ENCODE measurements around the gene POLR2E. TPM values are rescaled to one million over a fixed set of nuclear protein-coding genes. Genes with fewer than 3 reads are reported as not detected.

POLR2E gene
- total and polyA plus RNA-seq, 2 of the 13 experiments (the other 11 are each of a cell fraction or from before 2014, with no cell fraction given): 140 to 272 TPM

DNA sequence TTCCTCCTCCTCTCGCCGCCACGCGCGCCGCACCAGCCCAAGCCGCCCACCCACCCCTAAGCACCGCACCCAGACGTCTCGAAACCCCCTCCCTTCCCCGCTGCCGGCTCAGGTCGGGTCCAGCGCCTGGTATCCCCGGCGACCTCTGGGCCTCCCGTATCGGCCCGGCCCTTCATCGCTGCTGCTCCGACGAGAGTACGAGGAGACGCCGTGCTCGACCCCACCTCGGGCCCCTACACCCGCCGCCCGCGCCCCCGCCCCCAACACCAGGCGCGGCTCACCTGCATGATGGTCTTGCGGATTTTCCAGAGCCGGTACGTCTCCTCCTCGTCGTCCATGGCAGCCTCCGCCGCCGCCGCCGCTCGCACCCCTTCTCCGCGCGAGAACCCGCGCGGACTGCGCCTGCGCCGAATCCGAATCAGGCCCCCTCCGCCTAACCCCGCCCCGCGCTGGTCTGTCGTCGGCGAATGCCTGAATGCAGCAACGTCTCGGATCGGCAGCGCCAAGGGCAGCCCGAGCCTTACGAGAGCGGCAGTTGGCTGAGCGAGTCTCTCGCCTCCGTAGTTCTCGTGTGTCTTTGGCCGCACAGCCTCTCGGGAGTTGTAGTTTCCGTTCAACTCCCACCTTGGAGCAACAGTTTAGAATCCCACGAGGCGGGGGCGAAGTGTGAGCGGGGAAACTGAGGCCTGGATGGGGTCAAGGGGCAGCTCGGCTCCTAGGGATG, at the start of gene POLR2E (continued):
- TF ChIP-seq, protein P1, sequence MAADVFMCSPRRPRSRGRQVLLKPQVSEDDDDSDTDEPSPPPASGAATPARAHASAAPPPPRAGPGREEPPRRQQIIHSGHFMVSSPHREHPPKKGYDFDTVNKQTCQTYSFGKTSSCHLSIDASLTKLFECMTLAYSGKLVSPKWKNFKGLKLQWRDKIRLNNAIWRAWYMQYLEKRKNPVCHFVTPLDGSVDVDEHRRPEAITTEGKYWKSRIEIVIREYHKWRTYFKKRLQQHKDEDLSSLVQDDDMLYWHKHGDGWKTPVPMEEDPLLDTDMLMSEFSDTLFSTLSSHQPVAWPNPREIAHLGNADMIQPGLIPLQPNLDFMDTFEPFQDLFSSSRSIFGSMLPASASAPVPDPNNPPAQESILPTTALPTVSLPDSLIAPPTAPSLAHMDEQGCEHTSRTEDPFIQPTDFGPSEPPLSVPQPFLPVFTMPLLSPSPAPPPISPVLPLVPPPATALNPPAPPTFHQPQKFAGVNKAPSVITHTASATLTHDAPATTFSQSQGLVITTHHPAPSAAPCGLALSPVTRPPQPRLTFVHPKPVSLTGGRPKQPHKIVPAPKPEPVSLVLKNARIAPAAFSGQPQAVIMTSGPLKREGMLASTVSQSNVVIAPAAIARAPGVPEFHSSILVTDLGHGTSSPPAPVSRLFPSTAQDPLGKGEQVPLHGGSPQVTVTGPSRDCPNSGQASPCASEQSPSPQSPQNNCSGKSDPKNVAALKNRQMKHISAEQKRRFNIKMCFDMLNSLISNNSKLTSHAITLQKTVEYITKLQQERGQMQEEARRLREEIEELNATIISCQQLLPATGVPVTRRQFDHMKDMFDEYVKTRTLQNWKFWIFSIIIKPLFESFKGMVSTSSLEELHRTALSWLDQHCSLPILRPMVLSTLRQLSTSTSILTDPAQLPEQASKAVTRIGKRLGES (CRISPR knock-in tag; IDR thresholded peaks at IDR 0.05; ENCODE audit: borderline replicate concordance): no peak
- TF ChIP-seq ZNF564 (CRISPR knock-in tag; IDR thresholded peaks at IDR 0.05) (0 out of 2 replicates have a peak, but pooled peaks have one; percentile 41), SOX6 (IDR thresholded peaks at IDR 0.05) (no peak), SOX6 (CRISPR knock-in tag; IDR thresholded peaks at IDR 0.05) (peak; percentile 25; the same call in 1 of the 2 replicates), FOXK1 (CRISPR knock-in tag; IDR thresholded peaks at IDR 0.05; ENCODE audit: borderline replicate concordance, low read depth) (peak; percentile 69), ZNF572 (CRISPR knock-in tag; IDR thresholded peaks at IDR 0.05) (no peak), FOXJ3 (CRISPR knock-in tag; IDR thresholded peaks at IDR 0.05; ENCODE audit: borderline replicate concordance) (no peak), TOE1 (CRISPR knock-in tag; IDR thresholded peaks at IDR 0.05) (no peak), NFKBIZ (CRISPR knock-in tag; IDR thresholded peaks at IDR 0.05) (no peak), ZIK1 (CRISPR knock-in tag; IDR thresholded peaks at IDR 0.05; ENCODE audit: borderline replicate concordance, low read depth) (peak; percentile 36; the same call in 1 of the 2 replicates), DR1 (CRISPR knock-in tag; IDR thresholded peaks at IDR 0.05) (peak; percentile 33; the same call in 1 of the 2 replicates), SOX5 (CRISPR knock-in tag; IDR thresholded peaks at IDR 0.05; ENCODE audit: borderline replicate concordance) (peak; percentile 48; the same call in 1 of the 2 replicates), RFXANK (CRISPR knock-in tag; IDR thresholded peaks at IDR 0.05) (no peak), TOPORS (CRISPR knock-in tag; IDR thresholded peaks at IDR 0.05) (no peak), ELF1 (CRISPR knock-in tag; IDR thresholded peaks at IDR 0.05) (peak; percentile 79), MXD4 (CRISPR knock-in tag; IDR thresholded peaks at IDR 0.05) (peak; percentile 27; the same call in 1 of the 2 replicates), MXI1 (IDR thresholded peaks at IDR 0.05; ENCODE audit: borderline replicate concordance, low read depth, low read length) (peak; percentile 82; the same call in 1 of the 3 replicates), ZKSCAN1 (IDR thresholded peaks at IDR 0.05; ENCODE audit: low read length) (no peak)
- TF ChIP-seq, protein P2, sequence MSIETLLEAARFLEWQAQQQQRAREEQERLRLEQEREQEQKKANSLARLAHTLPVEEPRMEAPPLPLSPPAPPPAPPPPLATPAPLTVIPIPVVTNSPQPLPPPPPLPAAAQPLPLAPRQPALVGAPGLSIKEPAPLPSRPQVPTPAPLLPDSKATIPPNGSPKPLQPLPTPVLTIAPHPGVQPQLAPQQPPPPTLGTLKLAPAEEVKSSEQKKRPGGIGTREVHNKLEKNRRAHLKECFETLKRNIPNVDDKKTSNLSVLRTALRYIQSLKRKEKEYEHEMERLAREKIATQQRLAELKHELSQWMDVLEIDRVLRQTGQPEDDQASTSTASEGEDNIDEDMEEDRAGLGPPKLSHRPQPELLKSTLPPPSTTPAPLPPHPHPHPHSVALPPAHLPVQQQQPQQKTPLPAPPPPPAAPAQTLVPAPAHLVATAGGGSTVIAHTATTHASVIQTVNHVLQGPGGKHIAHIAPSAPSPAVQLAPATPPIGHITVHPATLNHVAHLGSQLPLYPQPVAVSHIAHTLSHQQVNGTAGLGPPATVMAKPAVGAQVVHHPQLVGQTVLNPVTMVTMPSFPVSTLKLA (IDR thresholded peaks at IDR 0.05): peak; percentile 22; the same call in 1 of the 2 replicates
- TF ChIP-seq, protein P3, sequence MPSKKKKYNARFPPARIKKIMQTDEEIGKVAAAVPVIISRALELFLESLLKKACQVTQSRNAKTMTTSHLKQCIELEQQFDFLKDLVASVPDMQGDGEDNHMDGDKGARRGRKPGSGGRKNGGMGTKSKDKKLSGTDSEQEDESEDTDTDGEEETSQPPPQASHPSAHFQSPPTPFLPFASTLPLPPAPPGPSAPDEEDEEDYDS (CRISPR knock-in tag; IDR thresholded peaks at IDR 0.05): peak; percentile 86
- TF ChIP-seq, protein P4, sequence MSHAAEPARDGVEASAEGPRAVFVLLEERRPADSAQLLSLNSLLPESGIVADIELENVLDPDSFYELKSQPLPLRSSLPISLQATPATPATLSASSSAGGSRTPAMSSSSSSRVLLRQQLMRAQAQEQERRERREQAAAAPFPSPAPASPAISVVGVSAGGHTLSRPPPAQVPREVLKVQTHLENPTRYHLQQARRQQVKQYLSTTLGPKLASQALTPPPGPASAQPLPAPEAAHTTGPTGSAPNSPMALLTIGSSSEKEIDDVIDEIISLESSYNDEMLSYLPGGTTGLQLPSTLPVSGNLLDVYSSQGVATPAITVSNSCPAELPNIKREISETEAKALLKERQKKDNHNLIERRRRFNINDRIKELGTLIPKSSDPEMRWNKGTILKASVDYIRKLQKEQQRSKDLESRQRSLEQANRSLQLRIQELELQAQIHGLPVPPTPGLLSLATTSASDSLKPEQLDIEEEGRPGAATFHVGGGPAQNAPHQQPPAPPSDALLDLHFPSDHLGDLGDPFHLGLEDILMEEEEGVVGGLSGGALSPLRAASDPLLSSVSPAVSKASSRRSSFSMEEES (CRISPR knock-in tag; IDR thresholded peaks at IDR 0.05): peak; percentile 36; the same call in 1 of the 2 replicates
- TF ChIP-seq, protein P5, sequence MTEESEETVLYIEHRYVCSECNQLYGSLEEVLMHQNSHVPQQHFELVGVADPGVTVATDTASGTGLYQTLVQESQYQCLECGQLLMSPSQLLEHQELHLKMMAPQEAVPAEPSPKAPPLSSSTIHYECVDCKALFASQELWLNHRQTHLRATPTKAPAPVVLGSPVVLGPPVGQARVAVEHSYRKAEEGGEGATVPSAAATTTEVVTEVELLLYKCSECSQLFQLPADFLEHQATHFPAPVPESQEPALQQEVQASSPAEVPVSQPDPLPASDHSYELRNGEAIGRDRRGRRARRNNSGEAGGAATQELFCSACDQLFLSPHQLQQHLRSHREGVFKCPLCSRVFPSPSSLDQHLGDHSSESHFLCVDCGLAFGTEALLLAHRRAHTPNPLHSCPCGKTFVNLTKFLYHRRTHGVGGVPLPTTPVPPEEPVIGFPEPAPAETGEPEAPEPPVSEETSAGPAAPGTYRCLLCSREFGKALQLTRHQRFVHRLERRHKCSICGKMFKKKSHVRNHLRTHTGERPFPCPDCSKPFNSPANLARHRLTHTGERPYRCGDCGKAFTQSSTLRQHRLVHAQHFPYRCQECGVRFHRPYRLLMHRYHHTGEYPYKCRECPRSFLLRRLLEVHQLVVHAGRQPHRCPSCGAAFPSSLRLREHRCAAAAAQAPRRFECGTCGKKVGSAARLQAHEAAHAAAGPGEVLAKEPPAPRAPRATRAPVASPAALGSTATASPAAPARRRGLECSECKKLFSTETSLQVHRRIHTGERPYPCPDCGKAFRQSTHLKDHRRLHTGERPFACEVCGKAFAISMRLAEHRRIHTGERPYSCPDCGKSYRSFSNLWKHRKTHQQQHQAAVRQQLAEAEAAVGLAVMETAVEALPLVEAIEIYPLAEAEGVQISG (CRISPR knock-in tag; IDR thresholded peaks at IDR 0.05): peak; percentile 92
